GM10248 (cell line): Measurements from ENCODE around the gene EHD4.

Experiments
- CTCF ChIA-PET: fragments of 300-600 bp; sonication (Branson Sonifier 250); formaldehyde crosslinking; extraction: SDS; loops from one replicate; lab custom pipeline; 2021; ENCODE audit warnings: antibody characterized with exemption; lab: Yijun Ruan, JAX
- POLR2A ChIA-PET: fragments of 350-650 bp; sonication (Branson Sonifier 250); formaldehyde crosslinking; extraction: SDS; loops from one replicate; lab custom pipeline; 2020; ENCODE audit warnings: antibody characterized with exemption; lab: Yijun Ruan, JAX
- DNase-seq: peaks from one replicate; pipeline ENCODE4 v3.0.0; 2012; ENCODE audit errors: extremely low spot score
- CTCF ChIP-seq: IDR thresholded peaks from 2 replicates; pipeline ENCODE4 v1.5.1; 2012; ENCODE audit warnings: mild to moderate bottlenecking, low read depth; ENCODE audit errors: extremely low read depth, missing control alignments, control extremely low read depth

EHD4 gene

GRCh38 chr15:41944313-41944940 is 27.9 kb downstream of the EHD4 start:
- no peak for DNase-seq
- POLR2A ChIA-PET, result no interaction called here
- CTCF ChIA-PET, result interaction anchor here (1.3 to 2.5 kb wide), 3 partner anchors 9 to 11 kb away, joined by 3 to 8 read pairs (median 5); no protein-coding TSS in a partner anchor
- no peak for TF ChIP-seq CTCF

- TF ChIP-seq CTCF, result no peak
- CTCF ChIA-PET, result interaction anchor here (1.3 to 2.5 kb wide), 5 partner anchors 8 to 41 kb away, joined by 3 to 8 read pairs (median 5); no protein-coding TSS in a partner anchor
- POLR2A ChIA-PET, result no interaction called here
- no peak for DNase-seq
These were observed 28.6 kb downstream of the EHD4 start for GRCh38 chr15:41943543-41944312.

GRCh38 chr15:41942886-41943285 is 29.5 kb downstream of the EHD4 start:
- ChIA-PET CTCF (interaction anchor here (1.4 to 2.5 kb wide), 4 partner anchors 9 to 40 kb away, joined by 4 to 8 read pairs (median 5); no protein-coding TSS in a partner anchor), POLR2A (no interaction called here)
- no peak for DNase-seq
- no peak for TF ChIP-seq CTCF

- POLR2A ChIA-PET, result interaction anchor here (0.5 to 0.6 kb wide), 2 partner anchors 26 to 593 kb away, joined by 3 to 5 read pairs; no protein-coding TSS in a partner anchor
- CTCF ChIA-PET, result interaction anchor here (1.2 to 1.7 kb wide), 2 partner anchors 25 to 39 kb away, joined by 5 read pairs; no protein-coding TSS in a partner anchor
- DNase-seq, result no peak
- TF ChIP-seq CTCF, result no peak
These were observed 30.5 kb downstream of the EHD4 start for GRCh38 chr15:41941644-41942415.

- ChIA-PET CTCF (interaction anchor here (1.2 to 2.2 kb wide), 3 partner anchors 9 to 52 kb away, joined by 3 to 7 read pairs (median 3); no protein-coding TSS in a partner anchor), POLR2A (no interaction called here)
- DNase-seq, result no peak
- TF ChIP-seq CTCF, result no peak
These were observed 31.9 kb downstream of the EHD4 start for GRCh38 chr15:41940441-41940857.

GRCh38 chr15:41939986-41940385 is 32.4 kb downstream of the EHD4 start:
- CTCF ChIA-PET, result interaction anchor here (1.2 to 2.2 kb wide), 3 partner anchors 9 to 53 kb away, joined by 3 to 7 read pairs (median 3); no protein-coding TSS in a partner anchor
- no peak for DNase-seq
- no peak for TF ChIP-seq CTCF
- POLR2A ChIA-PET, result no interaction called here
